ENCODE results near the gene C17orf78. TPM values are rescaled to one million over a fixed set of nuclear protein-coding genes. Genes with fewer than 3 reads are reported as not detected.

C17orf78 gene
- total and polyA plus RNA-seq, 2 donors (not counting 1 experiment from before 2014, with no cell fraction given) = not detected

- peak overlapping the region; percentile 97 for H3K27ac Mint-ChIP-seq
- DNase-seq (no peak), ATAC-seq (ENCODE audit: low read depth) (peak; percentile 14)
- H3K9me3 Mint-ChIP-seq (ENCODE audit: insufficient read depth) = no peaks in the 10 kb centered on the region
- whole genome bisulfite sequencing (ENCODE audit: insufficient coverage) = 0% methylated on average over 19 of the region's 21 CpGs
- peaks cover 49% of the 10 kb centered on the region for H3K79me2 ChIP-seq (ENCODE audit: control insufficient read depth, insufficient read depth, low read length)
- H3K4me1 Mint-ChIP-seq = peaks cover 36% of the 10 kb centered on the region
- no peaks in the 10 kb centered on the region for H3K27me3 Mint-ChIP-seq
- CTCF ChIA-PET = no interaction called here
- no peak for TF ChIP-seq CTCF (IDR thresholded peaks at IDR 0.05)
- TF ChIP-seq EZH2 (IDR thresholded peaks at IDR 0.05; ENCODE audit: borderline replicate concordance, insufficient read depth, low read depth, low read length, poor library complexity, severe bottlenecking) = no peak
- peaks cover 4 to 22% of the 10 kb centered on the region in 2 donors for H3K4me1 ChIP-seq (ENCODE audit: control insufficient read depth in 2 of 2, insufficient read depth in 2 of 2, low read length in 2 of 2)
- no peaks in the 10 kb centered on the region for H4K20me1 ChIP-seq (ENCODE audit: control insufficient read depth, insufficient read depth, low read length, poor library complexity, severe bottlenecking)
- H3K9me3 ChIP-seq (ENCODE audit: control extremely low read depth in 1 of 3, control insufficient read depth in 2 of 3, insufficient read depth in 1 of 3, low read length in 2 of 3) = no peaks in the 10 kb centered on the region
- intact Hi-C loops (cut with micrococcal nuclease) = no loop called here
- H3K27ac ChIP-seq (ENCODE audit: low read length in 2 of 2) = peak overlapping the region; percentile 48 to 50
- peak overlapping the region; percentile 98 for H2AFZ ChIP-seq (ENCODE audit: insufficient read depth, low read depth, low read length, poor library complexity, severe bottlenecking)
- H3K4me3 Mint-ChIP-seq = peak overlapping the region; percentile 99
- POLR2A ChIA-PET = no interaction called here
- no peaks in the 10 kb centered on the region for H3K27me3 ChIP-seq (replicated peaks in 1 of 4; ENCODE audit: control extremely low read depth in 1 of 4, control insufficient read depth in 3 of 4, insufficient read depth in 4 of 4, low read length in 3 of 4)
- H3K4me2 ChIP-seq (replicated peaks; ENCODE audit: low read depth, low read length, poor library complexity, severe bottlenecking) = peak overlapping the region; percentile 81
- H3K4me3 ChIP-seq (ENCODE audit: control extremely low read depth in 1 of 5, extremely low read depth in 1 of 5, insufficient read depth in 1 of 5, low read depth in 2 of 5, low read length in 4 of 5) = peak overlapping the region; percentile 71 to 99 (median 91)
- no peaks in the 10 kb centered on the region for H3K36me3 ChIP-seq (replicated peaks in 1 of 2; ENCODE audit: control extremely low read depth in 1 of 2, control insufficient read depth in 1 of 2, extremely low read depth in 1 of 2, insufficient read depth in 2 of 2, low read length in 1 of 2)
- peak overlapping the region; percentile 81 for H3K9ac ChIP-seq (ENCODE audit: low read length)
Measured at GRCh38 chr17:37405955-37406634, 30.3 kb downstream of the C17orf78 start.

All from B cell (primary cell).